ENCODE results near the gene CAMK4.

The CAMK4 gene

GRCh38 chr5:111422747-111423720 lies 198.8 kb downstream of the CAMK4 start:
- DNase-seq (ENCODE audit: low read depth in 1 of 2, low spot score in 1 of 2) = no peak
- H3K4me3 ChIP-seq (replicated peaks; ENCODE audit: insufficient read depth, low read length) = no peak overlapping the region
- no peaks in the 10 kb centered on the region for H3K27me3 ChIP-seq (ENCODE audit: insufficient read depth, poor library complexity, severe bottlenecking)
- no peak overlapping the region for H3K27ac ChIP-seq (replicated peaks)
- TF ChIP-seq CTCF (IDR thresholded peaks at IDR 0.05; ENCODE audit: insufficient read depth, low read length) (no peak), GABPA (IDR thresholded peaks at IDR 0.05; ENCODE audit: low read depth) (no peak), POLR2AphosphoS5 (IDR thresholded peaks at IDR 0.05; ENCODE audit: low read depth) (no peak), SPI1 (IDR thresholded peaks at IDR 0.05; ENCODE audit: borderline replicate concordance, low read depth) (no peak), REST (IDR thresholded peaks at IDR 0.05; ENCODE audit: insufficient replicate concordance, low read depth) (no peak)

GRCh38 chr5:111425205-111425604 lies 201.0 kb downstream of the CAMK4 start:
- no peak overlapping the region for H3K4me3 ChIP-seq (replicated peaks; ENCODE audit: insufficient read depth, low read length)
- no peak overlapping the region for H3K27ac ChIP-seq (replicated peaks)
- no peak for TF ChIP-seq POLR2AphosphoS5 (IDR thresholded peaks at IDR 0.05; ENCODE audit: low read depth)
- TF ChIP-seq GABPA (IDR thresholded peaks at IDR 0.05; ENCODE audit: low read depth) = no peak
- TF ChIP-seq CTCF (IDR thresholded peaks at IDR 0.05; ENCODE audit: insufficient read depth, low read length) = no peak
- no peak for TF ChIP-seq REST (IDR thresholded peaks at IDR 0.05; ENCODE audit: insufficient replicate concordance, low read depth)
- no peak for TF ChIP-seq SPI1 (IDR thresholded peaks at IDR 0.05; ENCODE audit: borderline replicate concordance, low read depth)
- DNase-seq (ENCODE audit: low read depth in 1 of 2, low spot score in 1 of 2) = no peak
- H3K27me3 ChIP-seq (ENCODE audit: insufficient read depth, poor library complexity, severe bottlenecking) = no peaks in the 10 kb centered on the region

- H3K27me3 ChIP-seq (ENCODE audit: insufficient read depth, poor library complexity, severe bottlenecking) = no peaks in the 10 kb centered on the region
- TF ChIP-seq GABPA (IDR thresholded peaks at IDR 0.05; ENCODE audit: low read depth) = no peak
- no peak for TF ChIP-seq REST (IDR thresholded peaks at IDR 0.05; ENCODE audit: insufficient replicate concordance, low read depth)
- TF ChIP-seq SPI1 (IDR thresholded peaks at IDR 0.05; ENCODE audit: borderline replicate concordance, low read depth) = no peak
- TF ChIP-seq POLR2AphosphoS5 (IDR thresholded peaks at IDR 0.05; ENCODE audit: low read depth) = no peak
- H3K27ac ChIP-seq (replicated peaks) = no peak overlapping the region
- H3K4me3 ChIP-seq (replicated peaks; ENCODE audit: insufficient read depth, low read length) = no peak overlapping the region
- no peak for DNase-seq (ENCODE audit: low read depth in 1 of 2, low spot score in 1 of 2)
Observed at GRCh38 chr5:111427762-111428161, 203.6 kb downstream of the CAMK4 start.

Measured in HL-60 (cell line).